ENCODE measurements around the gene GNAI2.
"Not testable (repeated sequence)": the region's sequence is repeated elsewhere in the genome, so short reads cannot be mapped to it uniquely, and the experiment has no call there.

Gene GNAI2

GRCh38 chr3:50242381-50242770 is 6.4 kb downstream of the GNAI2 start:
- DNase-seq (ENCODE audit: low read depth): no peak
- H3K4me3 ChIP-seq (ENCODE audit: control insufficient read depth, low read depth, low read length): no peak overlapping the region

GRCh38 chr3:50242851-50243542 is 7.0 kb downstream of the GNAI2 start:
- H3K4me3 ChIP-seq (ENCODE audit: control insufficient read depth, low read depth, low read length): no peak overlapping the region
- peak; percentile 58 for DNase-seq (ENCODE audit: low read depth)
- no peak for TF ChIP-seq CTCF (conservative IDR thresholded peaks at IDR 0.05; ENCODE audit: control insufficient read depth, insufficient read depth, low read depth, low read length)

More at GRCh38 chr3:50242381-50242770, 6.4 kb downstream of the GNAI2 start:
- no peak for TF ChIP-seq CTCF (conservative IDR thresholded peaks at IDR 0.05; ENCODE audit: control insufficient read depth, insufficient read depth, low read depth, low read length)

- DNase-seq (ENCODE audit: low read depth): no peak
- TF ChIP-seq CTCF (conservative IDR thresholded peaks at IDR 0.05; ENCODE audit: control insufficient read depth, insufficient read depth, low read depth, low read length): no peak
- H3K4me3 ChIP-seq (ENCODE audit: control insufficient read depth, low read depth, low read length): no peak overlapping the region
Measured at GRCh38 chr3:50243543-50243895, 7.5 kb downstream of the GNAI2 start.

- not testable (repeated sequence) for DNase-seq (ENCODE audit: low read depth); H3K4me3 ChIP-seq (ENCODE audit: control insufficient read depth, low read depth, low read length)
Measured at GRCh38 chr3:50244813-50245212, 8.8 kb downstream of the GNAI2 start.

GRCh38 chr3:50245251-50245745 is 9.3 kb downstream of the GNAI2 start:
- DNase-seq (ENCODE audit: low read depth): no peak
- no peak overlapping the region for H3K4me3 ChIP-seq (ENCODE audit: control insufficient read depth, low read depth, low read length)

GRCh38 chr3:50245831-50246516 is 10.0 kb downstream of the GNAI2 start:
- DNase-seq (ENCODE audit: low read depth): peak; percentile 85
- TF ChIP-seq CTCF (conservative IDR thresholded peaks at IDR 0.05; ENCODE audit: control insufficient read depth, insufficient read depth, low read depth, low read length): peak; percentile 91
- H3K4me3 ChIP-seq (ENCODE audit: control insufficient read depth, low read depth, low read length): peak overlapping the region; percentile 32

More at GRCh38 chr3:50245251-50245745, 9.3 kb downstream of the GNAI2 start:
- no peak for TF ChIP-seq CTCF (conservative IDR thresholded peaks at IDR 0.05; ENCODE audit: control insufficient read depth, insufficient read depth, low read depth, low read length)

GRCh38 chr3:50246517-50246954 is 10.5 kb downstream of the GNAI2 start:
- no peak overlapping the region for H3K4me3 ChIP-seq (ENCODE audit: control insufficient read depth, low read depth, low read length)
- DNase-seq (ENCODE audit: low read depth): peak; percentile 96
- TF ChIP-seq CTCF (conservative IDR thresholded peaks at IDR 0.05; ENCODE audit: control insufficient read depth, insufficient read depth, low read depth, low read length): no peak

All from fibroblast of mammary gland (primary cell).